T follicular helper cell (primary cell): ENCODE data around the gene SETD1A.

Experiments used
- DNase-seq: peaks from one replicate; pipeline ENCODE4 v3.0.0-alpha.2; 2020; ENCODE audit warnings: low read depth

The SETD1A gene

DNA sequence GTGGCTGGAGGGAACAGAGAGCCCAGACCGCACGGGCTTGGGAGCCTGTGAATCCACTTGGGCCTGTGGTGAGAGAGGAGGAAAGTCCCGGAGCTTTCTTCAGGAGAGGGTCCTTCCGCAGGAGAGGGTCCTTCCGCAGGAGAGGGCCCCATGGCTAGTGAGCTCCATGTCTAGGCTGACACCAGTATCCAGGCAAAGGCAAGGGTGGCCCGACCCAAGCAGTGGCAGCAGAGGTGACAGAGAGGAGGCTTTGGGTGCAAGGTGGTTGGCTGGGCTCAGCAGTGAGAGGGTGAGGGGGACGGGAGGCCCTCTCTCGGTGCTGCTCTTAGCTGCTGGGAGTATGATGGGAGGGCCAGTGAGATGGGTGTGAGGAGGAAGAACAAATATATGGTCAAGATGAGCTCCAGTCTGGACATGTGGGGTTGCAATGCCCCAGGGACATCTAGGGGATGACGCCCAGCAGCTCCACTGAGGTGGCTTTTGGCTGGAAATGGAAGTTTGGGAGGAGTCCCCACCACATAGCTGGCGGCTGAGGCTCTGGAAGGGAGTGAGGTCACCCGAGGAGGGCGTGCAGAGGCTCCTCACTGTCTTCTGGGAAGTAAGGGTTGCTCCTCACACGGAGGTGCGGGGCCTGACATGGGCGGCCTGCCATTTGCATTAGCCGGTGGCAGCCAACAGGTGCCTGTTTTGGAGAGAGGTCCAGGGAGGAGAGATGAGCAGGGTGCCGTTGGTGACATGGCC, 25.2 kb downstream of the SETD1A start:
- no peak for DNase-seq

DNA sequence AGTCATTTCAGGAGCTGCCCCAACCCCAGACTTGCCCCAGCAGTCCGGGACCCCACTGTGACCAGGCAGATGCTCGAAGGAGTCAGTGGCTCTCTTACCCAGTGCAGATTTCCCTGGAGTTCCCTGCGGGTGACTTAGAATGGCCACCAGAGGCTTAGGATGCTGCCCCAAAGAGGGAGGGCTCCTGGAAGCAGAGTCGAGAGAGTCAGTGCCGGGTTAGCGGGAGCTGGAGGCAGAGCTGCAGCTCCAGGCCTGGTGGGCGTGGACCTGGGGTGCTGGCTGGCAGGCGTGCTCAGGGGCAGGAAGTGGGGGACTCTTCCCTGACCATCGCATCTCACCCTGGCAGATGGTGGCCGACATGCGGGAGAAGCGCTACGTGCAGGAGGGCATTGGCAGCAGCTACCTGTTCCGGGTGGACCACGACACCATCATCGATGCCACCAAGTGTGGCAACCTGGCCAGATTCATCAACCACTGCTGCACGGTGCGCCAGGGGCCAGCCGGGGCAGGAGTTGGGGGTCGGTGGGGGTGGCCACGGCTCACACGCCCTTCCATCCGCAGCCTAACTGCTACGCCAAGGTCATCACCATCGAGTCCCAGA, 25.8 kb downstream of the SETD1A start:
- DNase-seq = no peak

DNA sequence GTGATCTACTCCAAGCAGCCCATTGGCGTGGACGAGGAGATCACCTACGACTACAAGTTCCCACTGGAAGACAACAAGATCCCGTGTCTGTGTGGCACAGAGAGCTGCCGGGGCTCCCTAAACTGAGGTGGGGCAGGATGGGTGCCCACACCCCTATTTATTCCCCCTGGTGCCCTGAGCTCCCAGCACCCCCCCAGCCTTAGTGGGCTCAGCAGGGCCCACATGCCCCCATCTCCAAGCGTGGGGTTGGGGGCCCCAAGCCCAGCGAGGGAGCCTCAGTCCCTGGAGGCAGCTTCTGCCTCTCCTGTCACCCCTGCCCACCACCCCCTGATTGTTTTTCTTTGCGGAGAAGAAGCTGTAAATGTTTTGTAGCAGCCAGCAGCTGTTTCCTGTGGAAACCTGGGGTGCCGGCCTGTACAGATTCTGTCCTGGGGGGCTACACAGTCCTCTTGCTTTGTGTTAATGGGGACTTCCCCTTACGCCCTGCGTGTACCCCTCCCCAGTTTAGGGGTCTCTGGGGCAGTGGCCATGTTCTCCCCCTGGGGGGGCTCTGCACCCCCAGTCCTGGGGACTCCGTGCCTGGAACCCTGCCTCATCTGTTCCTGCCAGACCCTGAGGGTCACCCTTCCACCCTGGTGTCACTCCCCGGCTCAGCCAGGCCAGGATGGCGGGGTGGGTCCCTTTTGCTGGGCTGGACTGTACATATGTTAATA, 26.5 kb downstream of the SETD1A start:
- no peak for DNase-seq

DNA sequence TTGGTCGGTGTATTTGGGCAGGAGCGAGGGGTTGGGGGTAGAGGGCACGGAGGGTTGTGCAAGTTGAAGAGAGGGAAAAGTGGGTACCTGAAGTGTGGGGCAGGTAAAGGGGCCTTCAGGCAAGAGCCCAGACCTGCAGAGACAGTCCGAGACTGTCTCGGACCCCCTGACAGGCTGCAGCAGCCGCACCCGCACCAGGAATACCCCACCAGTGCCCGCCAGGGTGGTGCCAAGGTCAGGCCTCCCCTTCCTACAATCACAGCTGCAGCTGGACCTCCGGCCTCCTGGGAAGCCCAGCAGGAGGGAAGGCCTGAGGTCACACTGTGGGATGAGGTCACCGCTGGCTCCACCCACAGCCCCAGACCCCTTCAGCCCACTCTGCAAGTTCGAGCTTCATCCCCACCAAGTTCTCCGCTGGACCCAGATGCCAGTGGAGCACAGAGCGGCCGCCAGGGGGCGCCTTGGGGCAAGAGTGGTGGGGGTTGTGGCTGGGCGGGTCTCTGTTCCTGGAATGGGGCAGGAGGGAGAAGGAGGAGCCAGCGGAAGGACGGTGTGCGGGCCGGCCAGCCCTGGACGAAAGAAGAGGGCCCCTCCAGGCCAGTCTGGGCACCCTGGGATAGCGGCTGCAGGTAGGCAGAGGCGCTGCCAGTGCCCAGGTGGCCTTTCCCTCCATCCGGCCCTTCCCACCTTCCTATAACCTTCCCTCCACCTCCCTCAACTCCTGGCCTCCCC, 27.3 kb downstream of the SETD1A start, which contains the start of gene HSD3B7:
Gene HSD3B7 (plus strand): TSS at position 539 of the 732 bp plus-strand sequence. CDS start 452 bp downstream, outside the sequence.
- peak; percentile 68 for DNase-seq

DNA sequence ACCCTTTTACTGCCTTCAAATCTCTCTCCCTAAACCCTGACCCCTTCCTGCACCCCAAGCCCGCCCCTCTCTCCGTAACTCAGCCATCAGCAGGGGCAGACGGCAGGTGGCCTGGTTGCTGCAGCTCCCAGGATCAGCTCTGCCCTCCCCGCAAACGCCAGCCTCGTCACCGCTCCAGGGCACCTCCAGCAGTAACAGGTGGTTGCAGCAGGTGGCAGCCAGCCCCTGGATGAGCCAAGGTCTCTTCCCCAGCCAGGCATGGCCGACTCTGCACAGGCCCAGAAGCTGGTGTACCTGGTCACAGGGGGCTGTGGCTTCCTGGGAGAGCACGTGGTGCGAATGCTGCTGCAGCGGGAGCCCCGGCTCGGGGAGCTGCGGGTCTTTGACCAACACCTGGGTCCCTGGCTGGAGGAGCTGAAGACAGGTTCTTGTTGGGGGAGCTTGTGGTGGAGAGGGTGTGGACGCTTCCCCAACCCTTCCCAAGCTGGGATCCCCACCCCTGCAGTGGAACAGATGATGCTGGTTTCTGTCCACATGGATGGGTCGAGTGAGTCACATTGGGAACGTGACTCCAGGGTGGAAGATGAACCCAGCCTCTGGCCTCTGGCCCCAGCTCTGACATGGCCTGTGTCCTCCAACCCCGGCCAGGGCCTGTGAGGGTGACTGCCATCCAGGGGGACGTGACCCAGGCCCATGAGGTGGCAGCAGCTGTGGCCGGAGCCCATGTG, 28.0 kb downstream of the SETD1A start:
- DNase-seq = no peak

DNA sequence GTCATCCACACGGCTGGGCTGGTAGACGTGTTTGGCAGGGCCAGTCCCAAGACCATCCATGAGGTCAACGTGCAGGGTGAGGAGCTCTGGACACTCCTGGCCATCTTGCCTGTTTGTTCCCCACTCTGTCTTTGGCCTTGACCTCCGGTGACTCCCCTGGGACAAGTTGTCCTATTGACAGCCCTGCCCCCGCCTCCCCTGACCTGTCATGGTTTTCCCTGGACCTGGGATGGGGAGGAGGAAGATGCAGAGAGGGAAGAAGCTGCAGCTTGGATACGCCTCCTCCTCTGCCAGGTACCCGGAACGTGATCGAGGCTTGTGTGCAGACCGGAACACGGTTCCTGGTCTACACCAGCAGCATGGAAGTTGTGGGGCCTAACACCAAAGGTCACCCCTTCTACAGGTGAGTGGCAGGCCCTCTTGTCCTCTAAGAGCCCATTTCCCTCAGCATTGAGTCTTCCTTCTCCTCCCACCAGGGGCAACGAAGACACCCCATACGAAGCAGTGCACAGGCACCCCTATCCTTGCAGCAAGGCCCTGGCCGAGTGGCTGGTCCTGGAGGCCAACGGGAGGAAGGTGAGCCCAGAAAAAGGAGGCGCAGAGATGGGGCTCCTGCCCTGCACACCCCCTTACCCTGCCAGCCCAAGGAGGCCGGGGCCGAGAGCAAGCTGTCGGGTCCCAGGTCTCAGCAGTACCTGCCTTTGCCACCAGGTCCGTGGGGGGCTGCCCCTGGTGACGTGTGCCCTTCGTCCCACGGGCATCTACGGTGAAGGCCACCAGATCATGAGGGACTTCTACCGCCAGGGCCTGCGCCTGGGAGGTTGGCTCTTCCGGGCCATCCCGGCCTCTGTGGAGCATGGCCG, 28.8 kb downstream of the SETD1A start:
- no peak for DNase-seq

DNA sequence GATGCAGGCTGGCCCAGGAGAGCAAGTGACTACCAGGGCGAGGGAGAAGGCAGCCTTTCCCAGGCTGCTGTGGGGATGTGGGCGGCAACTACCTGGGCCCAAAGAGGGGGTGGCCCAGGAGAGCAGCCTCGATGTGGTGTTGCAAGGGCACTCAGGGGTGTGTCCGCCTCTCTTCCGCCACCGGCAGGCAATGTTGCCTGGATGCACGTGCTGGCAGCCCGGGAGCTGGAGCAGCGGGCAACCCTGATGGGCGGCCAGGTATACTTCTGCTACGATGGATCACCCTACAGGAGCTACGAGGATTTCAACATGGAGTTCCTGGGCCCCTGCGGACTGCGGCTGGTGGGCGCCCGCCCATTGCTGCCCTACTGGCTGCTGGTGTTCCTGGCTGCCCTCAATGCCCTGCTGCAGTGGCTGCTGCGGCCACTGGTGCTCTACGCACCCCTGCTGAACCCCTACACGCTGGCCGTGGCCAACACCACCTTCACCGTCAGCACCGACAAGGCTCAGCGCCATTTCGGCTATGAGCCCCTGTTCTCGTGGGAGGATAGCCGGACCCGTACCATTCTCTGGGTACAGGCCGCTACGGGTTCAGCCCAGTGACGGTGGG, 30.1 kb downstream of the SETD1A start:
- DNase-seq = no peak

DNA sequence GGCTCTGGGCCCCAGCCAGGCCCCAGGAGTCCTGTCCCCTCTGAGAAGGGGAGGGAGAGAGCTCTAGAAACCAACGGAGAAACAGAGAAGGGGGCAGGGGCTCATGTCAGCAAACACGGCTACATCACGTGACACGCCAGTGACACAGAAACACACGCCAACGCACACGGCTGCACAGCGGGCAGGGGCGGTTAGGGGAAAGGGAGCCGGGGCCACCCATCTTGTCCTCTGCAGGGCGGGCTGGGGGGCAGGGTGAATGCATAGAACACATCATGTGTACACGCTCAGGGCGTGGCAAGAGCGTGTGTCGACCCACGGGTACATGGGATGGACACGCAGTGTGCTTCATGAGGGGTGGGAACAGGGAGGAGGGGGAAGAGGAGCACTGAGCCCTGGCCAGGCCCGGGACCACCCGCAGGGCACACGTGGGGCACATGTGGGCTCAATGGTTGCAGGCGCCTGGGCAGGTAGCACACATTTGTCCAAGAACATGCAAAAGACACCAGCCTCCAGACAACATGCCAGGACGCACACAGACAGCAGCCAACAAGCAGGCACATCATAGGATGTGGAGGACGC, 32.0 kb downstream of the SETD1A start:
- DNase-seq = no peak

DNA sequence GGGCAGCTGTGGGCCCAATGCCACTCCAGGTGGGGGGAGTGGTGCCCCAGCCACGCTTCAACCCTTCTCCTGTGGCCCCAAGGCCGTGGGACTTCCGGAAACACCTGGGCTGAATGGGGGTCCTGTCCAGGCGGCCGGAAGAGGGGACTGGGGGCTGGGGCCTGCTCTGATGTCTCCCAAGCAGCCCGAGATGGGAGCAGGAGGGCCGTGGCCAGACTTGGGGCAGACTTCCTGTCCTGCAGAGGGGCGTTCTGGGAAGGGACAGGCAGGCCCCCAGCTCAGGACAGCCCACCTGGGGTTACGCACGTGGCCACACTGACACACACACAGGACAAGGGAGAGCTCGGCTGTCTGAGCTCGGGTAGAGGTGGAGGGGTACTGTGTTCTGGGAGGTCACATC, 32.6 kb downstream of the SETD1A start:
- no peak for DNase-seq

DNA sequence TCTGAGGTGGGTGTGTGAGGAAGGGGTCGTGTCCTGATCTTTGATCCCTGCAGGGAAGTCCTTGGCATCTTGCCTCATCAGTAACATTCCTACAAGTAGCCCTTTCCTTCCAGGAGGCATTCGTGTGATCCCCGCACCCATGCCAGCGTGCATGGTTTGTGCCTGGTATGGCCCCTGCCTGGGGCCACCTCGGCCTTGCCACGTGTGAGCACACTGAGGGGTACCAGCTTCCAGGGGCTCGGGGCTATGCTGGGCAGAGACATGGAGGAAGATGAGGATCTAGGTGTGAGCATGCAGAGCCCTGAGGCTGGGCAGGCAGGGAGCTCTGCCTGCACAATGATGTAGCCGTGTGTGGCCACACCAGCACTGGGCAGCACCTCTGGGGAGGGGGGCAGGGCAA, 33.5 kb downstream of the SETD1A start:
- no peak for DNase-seq

DNA sequence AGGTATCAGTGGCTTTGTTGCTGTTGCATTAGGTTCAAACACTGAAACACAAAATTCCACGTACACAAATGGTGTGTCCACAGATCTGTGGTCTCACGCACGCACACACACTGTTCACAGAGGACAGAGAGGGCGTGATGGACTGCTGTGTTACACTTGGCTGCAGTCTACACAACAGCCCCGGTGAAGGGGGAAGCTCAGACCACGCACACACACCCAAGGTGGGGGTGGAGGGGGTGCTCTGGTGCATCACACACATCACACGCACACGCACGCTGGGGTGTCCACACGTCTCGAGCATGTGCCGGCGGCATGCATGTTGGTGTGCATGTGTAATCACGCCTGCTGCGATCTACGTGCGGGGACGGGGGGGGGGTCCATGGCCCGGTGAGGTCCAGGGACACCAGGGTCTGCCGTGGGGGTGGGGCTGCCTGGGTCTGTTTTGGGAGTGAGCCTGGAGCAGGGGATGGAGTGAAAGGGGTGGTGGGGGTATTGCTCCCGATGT, 34.8 kb downstream of the SETD1A start:
- DNase-seq = no peak

DNA sequence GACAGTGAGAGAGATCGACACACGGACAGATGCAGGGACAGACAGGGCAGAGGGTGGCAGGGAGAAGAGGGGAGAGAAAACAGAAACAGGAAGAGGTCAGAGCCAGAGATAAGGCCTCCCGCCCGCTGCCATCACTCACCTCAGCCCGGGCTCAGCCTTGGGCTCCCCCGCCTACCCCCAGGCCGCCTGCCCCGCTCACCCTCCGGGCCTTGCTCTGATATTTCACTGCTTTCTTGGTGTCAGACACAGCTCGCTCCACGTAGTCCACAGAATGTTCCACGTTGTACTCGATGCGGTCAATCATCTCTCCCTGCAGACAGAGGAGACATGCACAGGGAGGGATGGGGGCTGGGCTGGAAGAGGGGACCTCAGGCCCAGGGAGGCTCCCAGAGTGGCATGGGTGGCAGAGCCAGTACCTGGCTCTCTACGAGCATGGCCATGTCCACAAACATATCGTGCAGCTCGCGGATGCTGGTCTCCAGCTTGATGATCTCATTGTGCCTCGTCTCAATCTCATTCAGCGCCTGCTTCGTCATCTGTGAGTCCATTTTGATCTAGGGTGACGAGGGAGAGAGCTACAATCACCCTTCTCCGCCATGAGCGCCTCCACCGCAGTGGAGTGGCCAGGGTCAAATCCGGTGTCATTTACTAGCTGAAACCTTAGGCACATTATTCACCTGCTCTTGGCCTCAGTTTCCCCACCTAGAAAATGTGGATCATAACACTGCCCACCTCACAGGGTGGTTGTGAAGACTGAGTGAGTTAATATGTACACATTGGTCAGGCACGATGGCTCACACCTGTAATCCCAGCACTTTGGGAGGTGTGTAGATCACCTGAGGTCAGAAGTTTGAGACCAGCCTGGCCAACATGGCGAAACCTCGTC, 35.6 kb downstream of the SETD1A start:
- no peak for DNase-seq

DNA sequence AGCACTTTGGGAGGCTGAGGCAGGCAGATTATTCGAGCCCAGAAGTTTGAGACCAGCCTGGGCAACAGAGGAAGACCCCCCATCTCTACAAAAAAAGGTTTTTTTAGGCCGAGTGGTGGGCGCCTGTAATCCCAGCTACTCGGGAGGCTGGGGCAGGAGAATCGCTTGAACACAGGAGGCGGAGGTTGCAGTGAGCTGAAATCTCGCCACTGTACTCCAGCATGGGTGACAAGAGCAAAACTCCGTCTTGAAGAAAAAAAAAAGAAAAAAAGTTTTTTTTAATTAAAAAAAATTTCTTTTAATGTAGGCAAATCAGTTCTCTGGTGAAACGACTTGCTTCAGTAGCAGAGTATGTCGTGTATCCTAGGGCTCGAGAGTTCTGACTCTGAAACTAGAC, 38.4 kb downstream of the SETD1A start:
- DNase-seq = no peak

DNA sequence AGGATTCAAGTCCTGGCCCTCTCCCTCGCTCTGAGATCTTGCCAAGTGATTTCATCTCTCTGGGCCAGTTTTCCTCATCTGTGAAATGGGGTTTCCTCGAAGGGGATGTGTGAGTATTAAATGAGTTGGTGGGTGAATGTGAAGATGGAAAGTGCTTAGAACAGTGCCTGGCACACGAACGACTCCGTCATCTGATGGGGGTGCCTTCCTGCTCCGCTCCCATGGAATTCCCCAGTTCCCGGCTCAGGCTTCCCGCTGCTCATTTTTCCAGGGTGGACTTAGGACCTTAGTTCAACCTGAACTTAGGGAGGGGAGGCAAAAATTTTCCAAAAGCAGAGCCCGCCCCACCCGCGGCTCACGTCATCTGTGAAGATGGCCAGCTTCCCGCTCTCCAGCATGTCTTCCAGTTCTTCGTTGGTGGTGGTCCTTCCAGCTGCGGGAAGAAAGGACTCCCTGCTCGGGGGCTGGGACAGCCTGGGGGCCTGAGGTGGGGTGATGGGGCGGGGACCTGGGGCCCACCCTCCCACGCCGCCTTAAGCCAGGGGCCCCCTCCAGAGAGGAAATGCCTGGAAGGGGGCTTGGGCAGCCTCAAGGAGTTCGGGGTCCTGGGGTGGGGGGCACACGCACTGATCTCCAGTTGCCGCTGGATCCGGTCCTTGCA, 38.9 kb downstream of the SETD1A start:
- no peak for DNase-seq

DNA sequence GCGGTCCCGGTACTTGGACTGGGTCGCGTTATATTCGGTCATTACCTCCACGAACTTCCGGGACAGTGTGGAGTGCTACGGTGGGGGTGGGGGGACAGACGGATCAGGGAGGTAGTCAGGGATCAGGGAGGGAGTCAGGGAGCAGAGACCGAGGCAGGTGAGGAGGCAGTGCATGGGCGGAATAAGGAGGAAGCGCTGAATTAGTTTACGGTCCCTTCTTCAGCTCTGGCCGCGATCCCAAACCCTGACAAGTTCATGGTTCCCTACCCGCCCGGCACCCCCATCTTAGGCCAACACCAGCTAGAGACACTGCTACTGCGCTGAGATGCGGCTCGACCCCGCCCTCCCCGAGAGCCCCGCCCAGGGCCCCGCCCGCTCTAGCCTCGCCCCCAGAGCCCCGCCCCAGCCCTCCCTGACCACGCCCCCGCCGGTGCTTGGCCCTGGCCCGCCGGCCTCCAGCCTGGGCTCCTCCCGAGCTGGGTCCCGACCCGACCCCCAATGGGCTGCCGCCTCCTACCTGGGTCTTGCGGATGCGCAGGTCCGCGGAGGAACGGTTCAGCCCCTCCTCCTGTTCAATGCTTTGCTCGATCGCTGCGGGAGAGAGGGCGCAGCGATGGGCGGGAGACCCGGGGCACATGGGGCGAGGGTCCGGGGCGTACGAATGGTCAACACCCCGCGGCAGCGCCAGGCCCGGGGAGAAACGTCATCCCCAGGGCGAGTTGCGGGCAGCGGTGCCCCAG, 39.6 kb downstream of the SETD1A start:
- peak; percentile 76 for DNase-seq

DNA sequence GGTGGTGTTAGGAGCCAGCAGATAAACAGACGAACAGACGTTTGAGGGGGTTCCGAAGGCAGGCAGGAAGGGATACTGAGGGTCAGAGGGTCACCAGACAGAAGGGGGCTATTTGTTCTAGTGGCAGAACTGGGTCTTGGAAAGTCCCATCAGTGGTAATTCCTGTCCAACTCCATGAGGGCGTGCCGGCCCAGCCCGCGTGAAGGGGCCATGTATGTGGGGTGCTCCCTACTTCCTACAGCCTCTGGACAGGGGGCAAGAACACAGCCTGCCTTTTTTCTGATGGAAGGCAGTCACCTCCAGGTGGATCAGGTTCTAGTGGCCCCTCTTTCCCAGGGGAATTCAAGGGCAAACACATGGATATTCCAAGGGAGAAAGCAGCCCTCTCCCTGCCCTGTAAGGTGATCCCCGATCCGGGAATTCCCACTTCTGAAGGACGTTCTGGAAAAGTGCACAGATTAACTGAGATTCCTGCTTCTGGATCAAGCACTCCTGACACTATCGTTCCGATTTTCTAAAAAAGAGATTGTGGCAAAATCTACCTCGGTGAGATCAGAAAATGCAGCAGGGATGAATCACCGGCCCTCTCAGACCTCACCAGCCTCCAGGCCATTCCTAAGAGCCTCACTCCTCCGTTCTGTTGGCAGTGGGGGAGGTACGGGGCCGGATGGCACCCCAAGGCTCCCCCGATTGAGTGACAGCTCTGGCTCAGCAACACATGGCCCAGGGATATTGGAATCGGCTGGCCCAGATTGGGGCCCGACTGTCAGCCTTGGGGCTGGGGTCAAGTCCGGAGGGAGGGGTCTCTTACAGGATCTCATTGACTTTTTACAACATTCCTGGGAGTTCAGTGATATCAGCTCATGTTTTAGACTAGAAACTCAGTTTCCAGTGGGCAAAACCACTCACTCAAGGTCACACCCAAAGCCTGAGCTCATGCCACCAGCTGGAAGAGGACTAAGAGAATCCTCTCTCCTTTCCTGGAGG, 40.5 kb downstream of the SETD1A start:
- no peak for DNase-seq
